Hepatocyte (in vitro differentiated cells): ENCODE results near the gene ITPR3.

Source experiments
- CTCF ChIP-seq: fragments of 200-600 bp; sonication (generic); IDR thresholded peaks from 2 replicates; pipeline ENCODE4 v1.5.1; 2016; ENCODE audit warnings: antibody characterized with exemption, mild to moderate bottlenecking; ENCODE audit not compliant: poor library complexity
- EZH2 ChIP-seq: fragments of 200-600 bp; sonication (generic); IDR thresholded peaks from 2 replicates; pipeline ENCODE4 v1.6.1; 2016; ENCODE audit warnings: antibody characterized with exemption, mild to moderate bottlenecking, borderline replicate concordance

GRCh38 chr6:33692078-33692759 lies 71.1 kb downstream of the ITPR3 start:
- no peak for TF ChIP-seq CTCF
- TF ChIP-seq EZH2, result no peak
